Skeletal muscle cell (primary cell): ENCODE data around the gene CPTP.

Source experiments
- DNase-seq: peaks from one replicate; pipeline ENCODE4 v3.0.0-alpha.2; 2010; ENCODE audit warnings: low read depth
- H3K4me3 ChIP-seq: 2 replicates; pipeline ENCODE4 v1.5.1; 2011; ENCODE audit warnings: low read depth, mild to moderate bottlenecking, control low read depth, low read length, moderate library complexity

CPTP gene

GRCh38 chr1:1324524-1325287 lies at the start of gene CPTP, which contains the start of gene INTS11:
Gene CPTP, plus strand, starts transcription at chr1:1324802. Its CDS starts 2,109 bp downstream, at chr1:1326911.
Gene INTS11, minus strand, starts transcription at chr1:1324660. Its CDS starts 52 bp downstream, at chr1:1324608.
- peak within 1 kb of the TSS; percentile 94 for H3K4me3 ChIP-seq
- DNase-seq = peak; percentile 46

GRCh38 chr1:1274931-1275431 lies 49.6 kb upstream of the CPTP start:
- peak overlapping the region; percentile 62 for H3K4me3 ChIP-seq
- no peak for DNase-seq

- no peak overlapping the region for H3K4me3 ChIP-seq
- DNase-seq = no peak
Measured at GRCh38 chr1:1275836-1276235, 48.8 kb upstream of the CPTP start.

- H3K4me3 ChIP-seq = no peak overlapping the region
- no peak for DNase-seq
Measured at GRCh38 chr1:1278620-1279019, 46.0 kb upstream of the CPTP start.

- no peak for DNase-seq
- no peak overlapping the region for H3K4me3 ChIP-seq
Measured at GRCh38 chr1:1279028-1279427, 45.6 kb upstream of the CPTP start.

GRCh38 chr1:1280782-1281481 lies 43.7 kb upstream of the CPTP start:
- no peak overlapping the region for H3K4me3 ChIP-seq

GRCh38 chr1:1281533-1282321 lies 42.9 kb upstream of the CPTP start:
- no peak overlapping the region for H3K4me3 ChIP-seq
- DNase-seq = no peak

More at GRCh38 chr1:1280782-1281481, 43.7 kb upstream of the CPTP start:
- no peak for DNase-seq

- no peak overlapping the region for H3K4me3 ChIP-seq
- DNase-seq = no peak
Measured at GRCh38 chr1:1282998-1283397, 41.6 kb upstream of the CPTP start.

- no peak overlapping the region for H3K4me3 ChIP-seq
- no peak for DNase-seq
Measured at GRCh38 chr1:1283821-1284220, 40.8 kb upstream of the CPTP start.

GRCh38 chr1:1284221-1285101 lies 40.1 kb upstream of the CPTP start:
- DNase-seq = no peak
- H3K4me3 ChIP-seq = no peak overlapping the region

GRCh38 chr1:1285102-1285571 lies 39.5 kb upstream of the CPTP start:
- H3K4me3 ChIP-seq = no peak overlapping the region
- no peak for DNase-seq

GRCh38 chr1:1285611-1286311 lies 38.8 kb upstream of the CPTP start:
- no peak for DNase-seq
- no peak overlapping the region for H3K4me3 ChIP-seq

- no peak overlapping the region for H3K4me3 ChIP-seq
- no peak for DNase-seq
Measured at GRCh38 chr1:1286313-1287261, 38.0 kb upstream of the CPTP start.

- no peak for DNase-seq
- H3K4me3 ChIP-seq = no peak overlapping the region
Measured at GRCh38 chr1:1287288-1288110, 37.1 kb upstream of the CPTP start.

GRCh38 chr1:1290238-1290731 lies 34.3 kb upstream of the CPTP start:
- no peak overlapping the region for H3K4me3 ChIP-seq

GRCh38 chr1:1291023-1291528 lies 33.5 kb upstream of the CPTP start:
- no peak overlapping the region for H3K4me3 ChIP-seq

More at GRCh38 chr1:1290238-1290731, 34.3 kb upstream of the CPTP start:
- no peak for DNase-seq

More at GRCh38 chr1:1291023-1291528, 33.5 kb upstream of the CPTP start:
- no peak for DNase-seq
